ENCODE data around the gene CTCFL. TPM values are rescaled to one million over a fixed set of nuclear protein-coding genes. Genes with fewer than 3 reads are reported as not detected.

Gene CTCFL
- total and polyA plus RNA-seq, 8 donors, result not detected

- no peak for DNase-seq
- Histone ChIP-seq H3K9me3 (no peaks in the 10 kb centered on the region), H3K4me1 (peaks cover 5 to 19% (median 8%) of the 10 kb centered on the region in 4 donors), H3K36me3 (no peaks in the 10 kb centered on the region), H3K27me3 (no peaks in the 10 kb centered on the region), H3K27ac (no peak overlapping the region), H3K4me3 (no peak overlapping the region)
- intact Hi-C loops (cut with DNase I; ENCODE audit: low total_unique reads), result no loop called here
- 89 to 95% (median 91%) methylated on average over 11 of the region's 11 CpGs for WGBS, 5 donors
- TF ChIP-seq EP300 (IDR thresholded peaks at IDR 0.05) (no peak), CTCF (IDR thresholded peaks at IDR 0.05) (no peak), POLR2A (IDR thresholded peaks at IDR 0.05) (no peak), POLR2AphosphoS5 (IDR thresholded peaks at IDR 0.05) (no peak)
Measured at GRCh38 chr20:57523782-57524181, 1.2 kb downstream of the CTCFL start.

GRCh38 chr20:57522380-57523140, 2.4 kb downstream of the CTCFL start:
- H3K9me3 ChIP-seq, result no peaks in the 10 kb centered on the region
- WGBS, 5 donors, result 37 to 70% (median 47%) methylated on average over 5 of the region's 5 CpGs
- no peak overlapping the region for H3K27ac ChIP-seq
- H3K27me3 ChIP-seq, result no peaks in the 10 kb centered on the region
- no peaks in the 10 kb centered on the region for H3K36me3 ChIP-seq
- no peak overlapping the region for H3K4me3 ChIP-seq
- peaks cover 5 to 13% (median 8%) of the 10 kb centered on the region in 4 donors for H3K4me1 ChIP-seq
- TF ChIP-seq EP300 (IDR thresholded peaks at IDR 0.05) (no peak), POLR2AphosphoS5 (IDR thresholded peaks at IDR 0.05) (no peak), CTCF (IDR thresholded peaks at IDR 0.05) (no peak), POLR2A (IDR thresholded peaks at IDR 0.05) (no peak)
- no peak for DNase-seq
- intact Hi-C loops (cut with DNase I; ENCODE audit: low total_unique reads), result no loop called here

- Histone ChIP-seq H3K9me3 (no peaks in the 10 kb centered on the region), H3K36me3 (no peaks in the 10 kb centered on the region), H3K4me1 (peaks cover 0 to 3% (median 0%) of the 10 kb centered on the region in 4 donors), H3K4me3 (no peak overlapping the region), H3K27ac (no peak overlapping the region), H3K27me3 (no peaks in the 10 kb centered on the region)
- TF ChIP-seq CTCF (IDR thresholded peaks at IDR 0.05) (no peak), POLR2A (IDR thresholded peaks at IDR 0.05) (no peak), EP300 (IDR thresholded peaks at IDR 0.05) (no peak), POLR2AphosphoS5 (IDR thresholded peaks at IDR 0.05) (no peak)
- WGBS, 5 donors, result 71 to 85% (median 79%) methylated on average over 5 of the region's 5 CpGs
- intact Hi-C loops (cut with DNase I; ENCODE audit: low total_unique reads), result loop anchor here (2.0 to 5.0 kb wide), 2 partner anchors 79 to 694 kb away; no protein-coding TSS in a partner anchor
- no peak for DNase-seq
Measured at GRCh38 chr20:57517904-57518303, 7.0 kb downstream of the CTCFL start.

GRCh38 chr20:57514273-57514751, 10.6 kb downstream of the CTCFL start:
- Histone ChIP-seq H3K36me3 (no peaks in the 10 kb centered on the region), H3K4me3 (no peak overlapping the region), H3K27me3 (peaks cover 0 to 3% (median 0%) of the 10 kb centered on the region in 3 donors), H3K4me1 (peaks cover 0 to 3% (median 0%) of the 10 kb centered on the region in 4 donors), H3K9me3 (no peaks in the 10 kb centered on the region), H3K27ac (no peak overlapping the region)
- intact Hi-C loops (cut with DNase I; ENCODE audit: low total_unique reads), result no loop called here
- TF ChIP-seq CTCF (IDR thresholded peaks at IDR 0.05) (peak in 5 of 7 experiments; percentile 54 to 90 (median 74)), EP300 (IDR thresholded peaks at IDR 0.05) (no peak)
- peak; percentile 76 to 87 for DNase-seq
- 33 to 37% (median 35%) methylated on average over 17 of the region's 17 CpGs for WGBS, 5 donors
